HEK293 (cell line): ENCODE measurements around the gene LYZL4.

Source experiments
- CTCF ChIA-PET: fragments of 350-600 bp; formaldehyde crosslinking; extraction: SDS; loops from one replicate; lab custom pipeline; 2021; ENCODE audit warnings: antibody characterized with exemption; lab: Yijun Ruan, JAX
- POLR2A ChIA-PET: fragments of 300-600 bp; formaldehyde crosslinking; extraction: SDS; loops from one replicate; lab custom pipeline; 2020; ENCODE audit warnings: antibody characterized with exemption, inconsistent platforms; lab: Yijun Ruan, JAX
- H3K27ac ChIP-seq: fragments of 200-500 bp; sonication (Bioruptor generic); 2 replicates; pipeline ENCODE4 v1.5.1; 2014; ENCODE audit warnings: low read depth, low read length, control low read depth, inconsistent platforms; ENCODE audit errors: extremely low read depth
- H3K36me3 ChIP-seq, 2 experiments: fragments of 200-500 bp in 1 of 2; sonication (Bioruptor generic) in 1 of 2; 1 replicate in 1 of 2; 2 replicates in 1 of 2; pipeline ENCODE4 v1.5.1; 2014 to 2017; ENCODE audit warnings: inconsistent platforms in 2 of 2, low read length in 2 of 2; ENCODE audit not compliant: control insufficient read depth in 2 of 2, insufficient read depth in 1 of 2
- H3K4me1 ChIP-seq: fragments of 200-500 bp; sonication (Bioruptor generic); 2 replicates; pipeline ENCODE4 v1.5.1; 2014; ENCODE audit warnings: mild to moderate bottlenecking, low read length, inconsistent platforms; ENCODE audit not compliant: control insufficient read depth, insufficient read depth
- H3K4me3 ChIP-seq: 2 replicates; pipeline ENCODE4 v1.5.1; 2011; ENCODE audit warnings: low read depth, mild to moderate bottlenecking, control low read depth, low read length, moderate library complexity
- H3K9me3 ChIP-seq: fragments of 200-500 bp; sonication (Bioruptor generic); 2 replicates; pipeline ENCODE4 v1.5.1; 2014; ENCODE audit warnings: low read depth, low read length, inconsistent platforms; ENCODE audit not compliant: control insufficient read depth, insufficient read depth
- MEIS1 ChIP-seq: sonication (generic); formaldehyde crosslinking; IDR thresholded peaks from 2 replicates; pipeline ENCODE4 v1.8.1; 2022; ENCODE audit warnings: missing genetic modification reagents, mild to moderate bottlenecking, borderline replicate concordance
- ZNF10 ChIP-seq: fragments of 450-650 bp; formaldehyde crosslinking; IDR thresholded peaks from 2 replicates; pipeline ENCODE4 v1.5.1; 2017; ENCODE audit warnings: missing biosample characterization, missing genetic modification characterization
- ZNF140 ChIP-seq: fragments of 450-650 bp; formaldehyde crosslinking; IDR thresholded peaks from 2 replicates; pipeline ENCODE4 v1.5.1; 2016; ENCODE audit warnings: missing biosample characterization, missing genetic modification characterization
- ZNF146 ChIP-seq: fragments of 450-650 bp; formaldehyde crosslinking; IDR thresholded peaks from 2 replicates; pipeline ENCODE4 v1.5.1; 2016; ENCODE audit warnings: missing biosample characterization, missing genetic modification characterization
- ZNF248 ChIP-seq: fragments of 450-650 bp; formaldehyde crosslinking; IDR thresholded peaks from 2 replicates; pipeline ENCODE4 v1.5.1; 2017; ENCODE audit warnings: missing biosample characterization, missing genetic modification characterization
- ZNF274 ChIP-seq, 2 experiments: fragments of 200-500 bp in 1 of 2; fragments of 450-650 bp in 1 of 2; sonication (Bioruptor generic) in 1 of 2; formaldehyde crosslinking in 1 of 2; IDR thresholded peaks; 2 replicates each; pipeline versions ENCODE4 v1.5.1 to v1.6.1; 2014 to 2016; ENCODE audit warnings: borderline replicate concordance in 1 of 2, inconsistent platforms in 1 of 2, low read length in 1 of 2, missing biosample characterization in 1 of 2, missing genetic modification characterization in 1 of 2
- ZNF530 ChIP-seq: fragments of 450-650 bp; formaldehyde crosslinking; IDR thresholded peaks from 2 replicates; pipeline ENCODE4 v1.5.1; 2016; ENCODE audit warnings: low read depth, missing biosample characterization, missing genetic modification characterization
- ZNF555 ChIP-seq: fragments of 450-650 bp; formaldehyde crosslinking; conservative IDR thresholded peaks from 2 replicates; pipeline ENCODE4 v1.5.1; 2017; ENCODE audit warnings: missing biosample characterization, mild to moderate bottlenecking, missing genetic modification characterization, inconsistent platforms
- ZNF585B ChIP-seq: fragments of 450-650 bp; formaldehyde crosslinking; IDR thresholded peaks from 2 replicates; pipeline ENCODE4 v1.5.1; 2016; ENCODE audit warnings: missing biosample characterization, missing genetic modification characterization
- ZNF670 ChIP-seq: fragments of 450-650 bp; formaldehyde crosslinking; IDR thresholded peaks from 2 replicates; pipeline ENCODE4 v1.5.1; 2016; ENCODE audit warnings: missing biosample characterization, missing genetic modification characterization, low read depth
- ZSCAN23 ChIP-seq: fragments of 450-650 bp; formaldehyde crosslinking; IDR thresholded peaks from 2 replicates; pipeline ENCODE4 v1.5.1; 2016; ENCODE audit warnings: missing biosample characterization, missing genetic modification characterization
- TF ChIP-seq, protein P1 (sequence below): fragments of 450-650 bp; formaldehyde crosslinking; IDR thresholded peaks from 2 replicates; pipeline ENCODE4 v1.5.1; 2016; ENCODE audit warnings: missing biosample characterization, missing genetic modification characterization
- TF ChIP-seq, protein P2 (sequence below): fragments of 450-650 bp; formaldehyde crosslinking; IDR thresholded peaks from 2 replicates; pipeline ENCODE4 v1.5.1; 2016; ENCODE audit warnings: missing biosample characterization, missing genetic modification characterization
- TF ChIP-seq, protein P3 (sequence below): fragments of 450-650 bp; formaldehyde crosslinking; IDR thresholded peaks from 2 replicates; pipeline ENCODE4 v1.5.1; 2016; ENCODE audit warnings: missing biosample characterization, missing genetic modification characterization
- TF ChIP-seq, protein P4 (sequence below): fragments of 450-650 bp; formaldehyde crosslinking; conservative IDR thresholded peaks from 2 replicates; pipeline ENCODE4 v1.5.1; 2016; ENCODE audit warnings: low read depth, missing biosample characterization, missing genetic modification characterization

Gene LYZL4

DNA sequence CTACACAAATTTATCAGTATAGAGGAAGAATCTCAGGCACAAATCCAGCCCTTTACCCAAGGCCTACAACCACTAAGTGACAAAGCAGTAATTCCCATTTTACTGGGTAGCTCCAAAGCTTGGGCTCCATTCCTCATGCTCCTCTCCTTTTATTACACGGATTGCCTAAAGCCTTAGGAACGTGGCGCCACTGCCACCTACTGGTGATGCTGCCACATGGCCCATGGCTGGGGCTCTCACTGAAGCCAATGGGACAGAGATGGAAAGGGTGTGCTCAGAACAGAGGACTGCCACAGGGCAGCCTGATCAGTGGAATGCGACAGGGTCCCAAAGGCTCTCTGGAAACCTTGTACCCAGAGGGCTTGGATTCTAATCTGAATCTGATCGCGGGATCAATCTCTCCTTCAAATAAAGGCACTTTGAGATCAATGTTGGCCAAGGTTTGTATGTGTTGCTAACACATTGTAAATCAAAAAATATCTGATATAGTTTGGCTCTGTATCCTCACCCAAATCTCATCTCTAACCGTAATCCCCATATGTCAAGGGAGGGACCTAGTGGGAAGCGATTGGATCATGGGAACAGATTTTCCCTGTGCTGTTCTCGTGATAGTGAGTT, 33.5 kb upstream of the LYZL4 start (continued):
- TF ChIP-seq ZNF146 (tag by site-specific recombination) (no peak), ZNF555 (tag by site-specific recombination) (no peak)
- TF ChIP-seq, protein P1, sequence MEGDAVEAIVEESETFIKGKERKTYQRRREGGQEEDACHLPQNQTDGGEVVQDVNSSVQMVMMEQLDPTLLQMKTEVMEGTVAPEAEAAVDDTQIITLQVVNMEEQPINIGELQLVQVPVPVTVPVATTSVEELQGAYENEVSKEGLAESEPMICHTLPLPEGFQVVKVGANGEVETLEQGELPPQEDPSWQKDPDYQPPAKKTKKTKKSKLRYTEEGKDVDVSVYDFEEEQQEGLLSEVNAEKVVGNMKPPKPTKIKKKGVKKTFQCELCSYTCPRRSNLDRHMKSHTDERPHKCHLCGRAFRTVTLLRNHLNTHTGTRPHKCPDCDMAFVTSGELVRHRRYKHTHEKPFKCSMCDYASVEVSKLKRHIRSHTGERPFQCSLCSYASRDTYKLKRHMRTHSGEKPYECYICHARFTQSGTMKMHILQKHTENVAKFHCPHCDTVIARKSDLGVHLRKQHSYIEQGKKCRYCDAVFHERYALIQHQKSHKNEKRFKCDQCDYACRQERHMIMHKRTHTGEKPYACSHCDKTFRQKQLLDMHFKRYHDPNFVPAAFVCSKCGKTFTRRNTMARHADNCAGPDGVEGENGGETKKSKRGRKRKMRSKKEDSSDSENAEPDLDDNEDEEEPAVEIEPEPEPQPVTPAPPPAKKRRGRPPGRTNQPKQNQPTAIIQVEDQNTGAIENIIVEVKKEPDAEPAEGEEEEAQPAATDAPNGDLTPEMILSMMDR (tag by site-specific recombination): peak; percentile 60

DNA sequence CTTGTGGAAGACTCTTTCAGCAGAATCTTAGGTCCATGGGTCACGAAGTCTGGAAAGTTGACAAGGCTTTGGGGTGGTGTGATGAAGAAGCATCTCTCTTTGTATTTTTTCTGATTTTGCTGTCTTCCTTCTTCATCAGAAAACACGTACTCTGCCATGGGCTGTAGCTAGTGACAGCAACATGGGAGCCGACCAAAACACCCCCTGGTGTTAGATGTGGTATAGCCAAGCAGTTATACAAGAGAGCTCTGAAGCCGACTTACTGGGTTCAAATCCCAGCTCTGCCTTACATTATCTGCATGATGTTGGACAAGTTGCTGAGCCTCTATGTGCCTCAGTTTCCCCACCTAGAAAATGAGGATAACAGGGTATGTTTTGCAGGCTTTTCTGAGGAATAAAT, 32.9 kb upstream of the LYZL4 start:
- Histone ChIP-seq H3K4me1 (no peaks in the 10 kb centered on the region), H3K4me3 (no peak overlapping the region), H3K36me3 (no peaks in the 10 kb centered on the region)
- TF ChIP-seq ZNF555 (tag by site-specific recombination) (no peak), ZNF585B (tag by site-specific recombination) (no peak), ZNF670 (tag by site-specific recombination) (no peak), MEIS1 (CRISPR knock-in tag) (no peak), ZNF140 (tag by site-specific recombination) (no peak), ZNF10 (tag by site-specific recombination) (no peak), ZNF530 (tag by site-specific recombination) (no peak), ZSCAN23 (tag by site-specific recombination) (no peak), ZNF248 (tag by site-specific recombination) (no peak)
- TF ChIP-seq, protein P2, sequence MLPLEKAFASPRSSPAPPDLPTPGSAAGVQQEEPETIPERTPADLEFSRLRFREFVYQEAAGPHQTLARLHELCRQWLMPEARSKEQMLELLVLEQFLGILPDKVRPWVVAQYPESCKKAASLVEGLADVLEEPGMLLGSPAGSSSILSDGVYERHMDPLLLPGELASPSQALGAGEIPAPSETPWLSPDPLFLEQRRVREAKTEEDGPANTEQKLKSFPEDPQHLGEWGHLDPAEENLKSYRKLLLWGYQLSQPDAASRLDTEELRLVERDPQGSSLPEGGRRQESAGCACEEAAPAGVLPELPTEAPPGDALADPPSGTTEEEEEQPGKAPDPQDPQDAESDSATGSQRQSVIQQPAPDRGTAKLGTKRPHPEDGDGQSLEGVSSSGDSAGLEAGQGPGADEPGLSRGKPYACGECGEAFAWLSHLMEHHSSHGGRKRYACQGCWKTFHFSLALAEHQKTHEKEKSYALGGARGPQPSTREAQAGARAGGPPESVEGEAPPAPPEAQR: no peak
- TF ChIP-seq, protein P3, sequence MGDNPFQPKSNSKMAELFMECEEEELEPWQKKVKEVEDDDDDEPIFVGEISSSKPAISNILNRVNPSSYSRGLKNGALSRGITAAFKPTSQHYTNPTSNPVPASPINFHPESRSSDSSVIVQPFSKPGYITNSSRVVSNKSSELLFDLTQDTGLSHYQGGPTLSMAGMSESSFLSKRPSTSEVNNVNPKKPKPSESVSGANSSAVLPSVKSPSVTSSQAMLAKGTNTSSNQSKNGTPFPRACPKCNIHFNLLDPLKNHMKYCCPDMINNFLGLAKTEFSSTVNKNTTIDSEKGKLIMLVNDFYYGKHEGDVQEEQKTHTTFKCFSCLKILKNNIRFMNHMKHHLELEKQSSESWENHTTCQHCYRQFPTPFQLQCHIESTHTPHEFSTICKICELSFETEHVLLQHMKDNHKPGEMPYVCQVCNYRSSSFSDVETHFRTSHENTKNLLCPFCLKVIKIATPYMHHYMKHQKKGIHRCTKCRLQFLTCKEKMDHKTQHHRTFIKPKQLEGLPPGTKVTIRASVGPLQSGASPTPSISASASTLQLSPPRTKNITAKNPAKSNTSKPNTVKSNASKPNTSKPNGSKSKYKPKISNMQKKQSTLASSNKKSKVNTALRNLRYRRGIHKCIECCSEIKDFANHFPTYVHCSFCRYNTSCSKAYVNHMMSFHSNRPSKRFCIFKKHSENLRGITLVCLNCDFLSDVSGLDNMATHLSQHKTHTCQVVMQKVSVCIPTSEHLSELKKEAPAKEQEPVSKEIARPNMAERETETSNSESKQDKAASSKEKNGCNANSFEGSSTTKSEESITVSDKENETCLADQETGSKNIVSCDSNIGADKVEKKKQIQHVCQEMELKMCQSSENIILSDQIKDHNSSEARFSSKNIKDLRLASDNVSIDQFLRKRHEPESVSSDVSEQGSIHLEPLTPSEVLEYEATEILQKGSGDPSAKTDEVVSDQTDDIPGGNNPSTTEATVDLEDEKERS (tag by site-specific recombination): no peak
- TF ChIP-seq, all 188 proteins: peak for 0
- ChIA-PET CTCF (interaction anchor here (0.6 to 7.3 kb wide), 18 partner anchors 8 to 332 kb away, joined by 3 to 104 read pairs (median 3); no protein-coding TSS in a partner anchor), POLR2A (no interaction called here)
- no peak overlapping the region for H3K27ac ChIP-seq
- no peaks in the 10 kb centered on the region for H3K9me3 ChIP-seq

DNA sequence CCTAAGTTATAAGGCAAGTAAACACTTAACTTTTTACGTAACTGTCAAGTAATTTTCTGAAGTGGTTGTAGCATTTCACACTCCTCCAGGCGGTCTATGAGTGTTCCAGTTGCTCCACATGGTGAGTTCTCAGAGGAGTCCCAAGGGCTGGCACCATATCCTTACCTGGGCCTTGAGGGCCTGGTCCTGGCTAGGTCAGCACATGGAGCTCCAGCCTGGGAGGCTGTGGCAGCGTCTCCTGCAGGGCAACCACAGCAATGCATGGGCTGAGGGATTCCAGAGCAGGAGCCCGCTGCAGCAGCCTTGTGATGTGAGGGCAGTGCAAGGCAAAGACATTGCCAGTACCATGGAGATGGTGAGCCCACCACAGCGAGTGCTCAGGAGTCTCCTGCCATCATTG, 32.2 kb upstream of the LYZL4 start:
- H3K4me3 ChIP-seq: no peak overlapping the region
- no peak overlapping the region for H3K27ac ChIP-seq
- POLR2A ChIA-PET: no interaction called here
- H3K36me3 ChIP-seq: no peaks in the 10 kb centered on the region
- H3K4me1 ChIP-seq: no peaks in the 10 kb centered on the region
- CTCF ChIA-PET: interaction anchor here (0.6 to 7.3 kb wide), 10 partner anchors 7 to 331 kb away, joined by 3 to 104 read pairs (median 4); no protein-coding TSS in a partner anchor
- TF ChIP-seq, protein P4, sequence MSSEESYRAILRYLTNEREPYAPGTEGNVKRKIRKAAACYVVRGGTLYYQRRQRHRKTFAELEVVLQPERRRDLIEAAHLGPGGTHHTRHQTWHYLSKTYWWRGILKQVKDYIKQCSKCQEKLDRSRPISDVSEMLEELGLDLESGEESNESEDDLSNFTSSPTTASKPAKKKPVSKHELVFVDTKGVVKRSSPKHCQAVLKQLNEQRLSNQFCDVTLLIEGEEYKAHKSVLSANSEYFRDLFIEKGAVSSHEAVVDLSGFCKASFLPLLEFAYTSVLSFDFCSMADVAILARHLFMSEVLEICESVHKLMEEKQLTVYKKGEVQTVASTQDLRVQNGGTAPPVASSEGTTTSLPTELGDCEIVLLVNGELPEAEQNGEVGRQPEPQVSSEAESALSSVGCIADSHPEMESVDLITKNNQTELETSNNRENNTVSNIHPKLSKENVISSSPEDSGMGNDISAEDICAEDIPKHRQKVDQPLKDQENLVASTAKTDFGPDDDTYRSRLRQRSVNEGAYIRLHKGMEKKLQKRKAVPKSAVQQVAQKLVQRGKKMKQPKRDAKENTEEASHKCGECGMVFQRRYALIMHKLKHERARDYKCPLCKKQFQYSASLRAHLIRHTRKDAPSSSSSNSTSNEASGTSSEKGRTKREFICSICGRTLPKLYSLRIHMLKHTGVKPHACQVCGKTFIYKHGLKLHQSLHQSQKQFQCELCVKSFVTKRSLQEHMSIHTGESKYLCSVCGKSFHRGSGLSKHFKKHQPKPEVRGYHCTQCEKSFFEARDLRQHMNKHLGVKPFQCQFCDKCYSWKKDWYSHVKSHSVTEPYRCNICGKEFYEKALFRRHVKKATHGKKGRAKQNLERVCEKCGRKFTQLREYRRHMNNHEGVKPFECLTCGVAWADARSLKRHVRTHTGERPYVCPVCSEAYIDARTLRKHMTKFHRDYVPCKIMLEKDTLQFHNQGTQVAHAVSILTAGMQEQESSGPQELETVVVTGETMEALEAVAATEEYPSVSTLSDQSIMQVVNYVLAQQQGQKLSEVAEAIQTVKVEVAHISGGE (tag by site-specific recombination): no peak
- TF ChIP-seq ZNF274 (IDR thresholded peaks at IDR 0.05; ENCODE audit: low read length) (no peak), ZNF274 (tag by site-specific recombination; IDR thresholded peaks at IDR 0.05; ENCODE audit: borderline replicate concordance) (peak; percentile 91)
- H3K9me3 ChIP-seq: no peaks in the 10 kb centered on the region
